Amygdala (tissue), 56 donors: ENCODE measurements around the gene CALM3.
A peak's percentile ranks its signal among the peaks of the same experiment; 100 is the strongest.

Source experiments
- DNase-seq, 56 donors: peaks; one replicate each; lab custom pipeline; 2025; lab: John Stamatoyannopoulos, UW

CALM3 gene

GRCh38 chr19:46599716-46600373 is 1.3 kb upstream of the CALM3 start:
- no peak for DNase-seq

GRCh38 chr19:46600384-46601317 is 479 bp upstream of the CALM3 start:
- DNase-seq, result peak; percentile 83 to 100 (median 93)

GRCh38 chr19:46602392-46603194 is 1.5 kb downstream of the CALM3 start:
- DNase-seq, result peak in 14 of 56 donors; percentile 21 to 54 (median 40)

- DNase-seq, result no peak
These were observed 2.1 kb downstream of the CALM3 start for GRCh38 chr19:46603195-46603637.

- peak in 7 of 56 donors; percentile 17 to 47 (median 25) for DNase-seq
These were observed 2.7 kb downstream of the CALM3 start for GRCh38 chr19:46603752-46604231.

- peak in 26 of 56 donors; percentile 20 to 68 (median 48) for DNase-seq
These were observed 3.7 kb downstream of the CALM3 start for GRCh38 chr19:46604781-46605355.

- DNase-seq, result peak in 1 of 56 donors; percentile 18
These were observed 4.3 kb downstream of the CALM3 start for GRCh38 chr19:46605356-46605821.

- DNase-seq, result no peak
These were observed 4.9 kb downstream of the CALM3 start for GRCh38 chr19:46606019-46606418.

GRCh38 chr19:46606681-46607447 is 5.7 kb downstream of the CALM3 start:
- DNase-seq, result no peak

GRCh38 chr19:46607448-46607841 is 6.3 kb downstream of the CALM3 start:
- peak in 30 of 56 donors; percentile 15 to 69 (median 50) for DNase-seq

GRCh38 chr19:46608178-46608577 is 7.0 kb downstream of the CALM3 start:
- no peak for DNase-seq

- no peak for DNase-seq
These were observed 7.6 kb downstream of the CALM3 start for GRCh38 chr19:46608581-46609345.

GRCh38 chr19:46609511-46610412 is 8.6 kb downstream of the CALM3 start:
- no peak for DNase-seq

GRCh38 chr19:46610413-46610775 is 9.3 kb downstream of the CALM3 start:
- no peak for DNase-seq

GRCh38 chr19:46610851-46611770 is 10.0 kb downstream of the CALM3 start:
- DNase-seq, result no peak

- DNase-seq, result no peak
These were observed 10.6 kb downstream of the CALM3 start for GRCh38 chr19:46611776-46612175.
